SK-N-SH treated with all-trans-retinoic acid at 6 μM for 48 hours (cell line): Measurements from ENCODE around the gene MYD88.

ENCODE experiments used
- ATAC-seq: fragments of 200-7000 bp; cut with Tn5 transposase; 3 replicates; pipeline ENCODE4 v1.9.1; 2020; ENCODE audit warnings: mild to moderate bottlenecking, moderate library complexity
- ARNTL ChIP-seq: fragments of 450-650 bp; formaldehyde crosslinking; IDR thresholded peaks from 2 replicates; pipeline ENCODE4 v1.5.0; 2020; ENCODE audit warnings: low read depth, mild to moderate bottlenecking, moderate library complexity, borderline replicate concordance
- BACH2 ChIP-seq: fragments of 250-450 bp; sonication (Bioruptor Pico); IDR thresholded peaks from 2 replicates; pipeline ENCODE4 v1.9.0; 2021; ENCODE audit warnings: mild to moderate bottlenecking, borderline replicate concordance
- CSDC2 ChIP-seq: fragments of 250-450 bp; sonication (Bioruptor Pico); IDR thresholded peaks from 2 replicates; pipeline ENCODE4 v1.5.0; 2020; ENCODE audit warnings: mild to moderate bottlenecking, moderate library complexity
- ESRRG ChIP-seq: fragments of 250-450 bp; sonication (Bioruptor Pico); IDR thresholded peaks from 2 replicates; pipeline ENCODE4 v1.6.1; 2021; ENCODE audit warnings: mild to moderate bottlenecking
- GLIS3 ChIP-seq: fragments of 250-450 bp; sonication (Bioruptor Pico); IDR thresholded peaks from 2 replicates; pipeline ENCODE4 v1.5.0; 2020; ENCODE audit warnings: mild to moderate bottlenecking, moderate library complexity
- ISL1 ChIP-seq: fragments of 250-450 bp; sonication (Bioruptor Pico); IDR thresholded peaks from 2 replicates; pipeline ENCODE4 v2.1.2; 2022; ENCODE audit warnings: mild to moderate bottlenecking, moderate library complexity
- OSR1 ChIP-seq: fragments of 250-450 bp; sonication (Bioruptor Pico); IDR thresholded peaks from 2 replicates; pipeline ENCODE4 v1.8.0; 2022; ENCODE audit warnings: moderate library complexity, mild to moderate bottlenecking, inconsistent platforms
- PPARA ChIP-seq: fragments of 250-450 bp; sonication (Bioruptor Pico); IDR thresholded peaks from 2 replicates; pipeline ENCODE4 v1.5.0; 2020; ENCODE audit warnings: mild to moderate bottlenecking, borderline replicate concordance
- RARB ChIP-seq: fragments of 250-450 bp; sonication (Bioruptor Pico); IDR thresholded peaks from 2 replicates; pipeline ENCODE4 v1.8.0; 2021; ENCODE audit warnings: mild to moderate bottlenecking, moderate library complexity
- SNAI2 ChIP-seq: fragments of 250-450 bp; sonication (Bioruptor Pico); IDR thresholded peaks from 2 replicates; pipeline ENCODE4 v1.5.0; 2020; ENCODE audit warnings: mild to moderate bottlenecking, moderate library complexity
- TOX ChIP-seq: fragments of 250-450 bp; sonication (Bioruptor Pico); IDR thresholded peaks from 2 replicates; pipeline ENCODE4 v1.8.0; 2021; ENCODE audit warnings: mild to moderate bottlenecking, moderate library complexity, borderline replicate concordance
- ZC3H10 ChIP-seq: fragments of 250-450 bp; sonication (Bioruptor Pico); IDR thresholded peaks from 2 replicates; pipeline ENCODE4 v1.5.1; 2021; ENCODE audit warnings: mild to moderate bottlenecking, moderate library complexity
- ZFP3 ChIP-seq: fragments of 250-450 bp; sonication (Bioruptor Pico); IDR thresholded peaks from 2 replicates; pipeline ENCODE4 v1.5.0; 2020; ENCODE audit warnings: mild to moderate bottlenecking, moderate library complexity
- ZFP30 ChIP-seq: fragments of 450-650 bp; formaldehyde crosslinking; IDR thresholded peaks from 2 replicates; pipeline ENCODE4 v1.5.0; 2022; ENCODE audit warnings: mild to moderate bottlenecking, moderate library complexity
- ZNF70 ChIP-seq: fragments of 450-650 bp; formaldehyde crosslinking; IDR thresholded peaks from 2 replicates; pipeline ENCODE4 v1.5.0; 2020; ENCODE audit warnings: mild to moderate bottlenecking, moderate library complexity
- ZNF8 ChIP-seq: fragments of 450-650 bp; formaldehyde crosslinking; IDR thresholded peaks from 2 replicates; pipeline ENCODE4 v1.5.0; 2020; ENCODE audit warnings: mild to moderate bottlenecking, moderate library complexity
- TF ChIP-seq, protein P1 (sequence below): fragments of 250-450 bp; sonication (Bioruptor Pico); IDR thresholded peaks from 2 replicates; pipeline ENCODE4 v1.8.0; 2020; ENCODE audit warnings: mild to moderate bottlenecking, moderate library complexity, borderline replicate concordance
- TF ChIP-seq, protein P2 (sequence below): fragments of 250-450 bp; sonication (Bioruptor Pico); IDR thresholded peaks from 2 replicates; pipeline ENCODE4 v1.5.1; 2021; ENCODE audit warnings: mild to moderate bottlenecking, moderate library complexity
- TF ChIP-seq, protein P3 (sequence below): fragments of 250-450 bp; sonication (Bioruptor Pico); IDR thresholded peaks from 2 replicates; pipeline ENCODE4 v1.5.1; 2020; ENCODE audit warnings: low read depth, mild to moderate bottlenecking, moderate library complexity
- TF ChIP-seq, protein P4 (sequence below): fragments of 250-450 bp; sonication (Bioruptor Pico); IDR thresholded peaks from 2 replicates; pipeline ENCODE4 v1.8.0; 2021; ENCODE audit warnings: low read depth, mild to moderate bottlenecking, moderate library complexity, borderline replicate concordance
- TF ChIP-seq, protein P5 (sequence below): fragments of 250-450 bp; sonication (Bioruptor Pico); IDR thresholded peaks from 2 replicates; pipeline ENCODE4 v1.5.0; 2020; ENCODE audit warnings: mild to moderate bottlenecking, moderate library complexity

Gene MYD88

DNA sequence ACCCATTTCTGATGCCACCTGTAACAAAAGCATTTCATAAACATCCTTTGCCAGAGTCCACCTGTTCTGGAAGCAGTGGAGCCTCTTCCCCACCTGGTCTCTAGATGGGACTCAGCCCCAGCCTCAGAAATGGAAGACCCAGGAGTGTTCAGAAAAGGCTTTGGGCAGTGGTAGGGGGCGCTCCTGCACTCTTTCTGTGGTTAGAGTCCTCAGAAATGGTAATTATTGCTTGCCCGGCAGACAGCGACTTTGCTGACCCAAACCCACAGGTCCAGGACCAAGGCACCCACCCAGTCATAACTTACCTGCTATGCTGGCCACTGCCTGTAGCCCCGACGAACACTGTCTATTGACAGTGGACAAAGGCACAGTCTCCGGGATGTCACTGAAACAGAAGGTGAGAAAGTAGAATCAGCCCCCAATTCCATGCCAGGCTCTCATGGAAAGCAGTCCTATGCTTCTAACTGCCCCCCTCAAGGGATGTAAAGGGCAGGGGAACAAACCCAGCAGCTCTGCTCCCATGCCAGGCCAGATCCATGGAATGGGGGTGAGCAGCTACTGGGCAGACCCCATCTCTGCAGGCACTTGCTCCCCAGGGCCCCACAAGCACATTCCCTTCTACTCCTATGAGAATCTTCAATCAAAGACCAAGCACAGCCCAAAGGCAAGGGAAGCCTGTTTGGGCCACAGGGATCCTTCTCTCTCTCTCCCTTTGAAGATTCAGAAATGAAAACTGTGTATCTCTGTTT lies 6.7 kb upstream of the MYD88 start:
- TF ChIP-seq ZFP30 (CRISPR knock-in tag), result no peak
- TF ChIP-seq, protein P1, sequence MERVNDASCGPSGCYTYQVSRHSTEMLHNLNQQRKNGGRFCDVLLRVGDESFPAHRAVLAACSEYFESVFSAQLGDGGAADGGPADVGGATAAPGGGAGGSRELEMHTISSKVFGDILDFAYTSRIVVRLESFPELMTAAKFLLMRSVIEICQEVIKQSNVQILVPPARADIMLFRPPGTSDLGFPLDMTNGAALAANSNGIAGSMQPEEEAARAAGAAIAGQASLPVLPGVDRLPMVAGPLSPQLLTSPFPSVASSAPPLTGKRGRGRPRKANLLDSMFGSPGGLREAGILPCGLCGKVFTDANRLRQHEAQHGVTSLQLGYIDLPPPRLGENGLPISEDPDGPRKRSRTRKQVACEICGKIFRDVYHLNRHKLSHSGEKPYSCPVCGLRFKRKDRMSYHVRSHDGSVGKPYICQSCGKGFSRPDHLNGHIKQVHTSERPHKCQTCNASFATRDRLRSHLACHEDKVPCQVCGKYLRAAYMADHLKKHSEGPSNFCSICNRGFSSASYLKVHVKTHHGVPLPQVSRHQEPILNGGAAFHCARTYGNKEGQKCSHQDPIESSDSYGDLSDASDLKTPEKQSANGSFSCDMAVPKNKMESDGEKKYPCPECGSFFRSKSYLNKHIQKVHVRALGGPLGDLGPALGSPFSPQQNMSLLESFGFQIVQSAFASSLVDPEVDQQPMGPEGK (CRISPR knock-in tag), result no peak
- TF ChIP-seq, protein P2, sequence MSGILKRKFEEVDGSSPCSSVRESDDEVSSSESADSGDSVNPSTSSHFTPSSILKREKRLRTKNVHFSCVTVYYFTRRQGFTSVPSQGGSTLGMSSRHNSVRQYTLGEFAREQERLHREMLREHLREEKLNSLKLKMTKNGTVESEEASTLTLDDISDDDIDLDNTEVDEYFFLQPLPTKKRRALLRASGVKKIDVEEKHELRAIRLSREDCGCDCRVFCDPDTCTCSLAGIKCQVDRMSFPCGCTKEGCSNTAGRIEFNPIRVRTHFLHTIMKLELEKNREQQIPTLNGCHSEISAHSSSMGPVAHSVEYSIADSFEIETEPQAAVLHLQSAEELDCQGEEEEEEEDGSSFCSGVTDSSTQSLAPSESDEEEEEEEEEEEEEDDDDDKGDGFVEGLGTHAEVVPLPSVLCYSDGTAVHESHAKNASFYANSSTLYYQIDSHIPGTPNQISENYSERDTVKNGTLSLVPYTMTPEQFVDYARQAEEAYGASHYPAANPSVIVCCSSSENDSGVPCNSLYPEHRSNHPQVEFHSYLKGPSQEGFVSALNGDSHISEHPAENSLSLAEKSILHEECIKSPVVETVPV (CRISPR knock-in tag), result no peak
- no peak for TF ChIP-seq SNAI2 (CRISPR knock-in tag)
- no peak for TF ChIP-seq ZFP3
- no peak for TF ChIP-seq ARNTL (CRISPR knock-in tag)
- TF ChIP-seq, protein P3, sequence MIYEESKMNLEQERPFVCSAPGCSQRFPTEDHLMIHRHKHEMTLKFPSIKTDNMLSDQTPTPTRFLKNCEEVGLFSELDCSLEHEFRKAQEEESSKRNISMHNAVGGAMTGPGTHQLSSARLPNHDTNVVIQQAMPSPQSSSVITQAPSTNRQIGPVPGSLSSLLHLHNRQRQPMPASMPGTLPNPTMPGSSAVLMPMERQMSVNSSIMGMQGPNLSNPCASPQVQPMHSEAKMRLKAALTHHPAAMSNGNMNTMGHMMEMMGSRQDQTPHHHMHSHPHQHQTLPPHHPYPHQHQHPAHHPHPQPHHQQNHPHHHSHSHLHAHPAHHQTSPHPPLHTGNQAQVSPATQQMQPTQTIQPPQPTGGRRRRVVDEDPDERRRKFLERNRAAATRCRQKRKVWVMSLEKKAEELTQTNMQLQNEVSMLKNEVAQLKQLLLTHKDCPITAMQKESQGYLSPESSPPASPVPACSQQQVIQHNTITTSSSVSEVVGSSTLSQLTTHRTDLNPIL, result no peak
- TF ChIP-seq TOX (CRISPR knock-in tag), result no peak
- TF ChIP-seq, protein P4, sequence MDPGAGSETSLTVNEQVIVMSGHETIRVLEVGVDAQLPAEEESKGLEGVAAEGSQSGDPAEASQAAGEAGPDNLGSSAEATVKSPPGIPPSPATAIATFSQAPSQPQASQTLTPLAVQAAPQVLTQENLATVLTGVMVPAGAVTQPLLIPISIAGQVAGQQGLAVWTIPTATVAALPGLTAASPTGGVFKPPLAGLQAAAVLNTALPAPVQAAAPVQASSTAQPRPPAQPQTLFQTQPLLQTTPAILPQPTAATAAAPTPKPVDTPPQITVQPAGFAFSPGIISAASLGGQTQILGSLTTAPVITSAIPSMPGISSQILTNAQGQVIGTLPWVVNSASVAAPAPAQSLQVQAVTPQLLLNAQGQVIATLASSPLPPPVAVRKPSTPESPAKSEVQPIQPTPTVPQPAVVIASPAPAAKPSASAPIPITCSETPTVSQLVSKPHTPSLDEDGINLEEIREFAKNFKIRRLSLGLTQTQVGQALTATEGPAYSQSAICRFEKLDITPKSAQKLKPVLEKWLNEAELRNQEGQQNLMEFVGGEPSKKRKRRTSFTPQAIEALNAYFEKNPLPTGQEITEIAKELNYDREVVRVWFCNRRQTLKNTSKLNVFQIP (CRISPR knock-in tag), result no peak
- no peak for TF ChIP-seq ESRRG (CRISPR knock-in tag)
- no peak for TF ChIP-seq GLIS3 (CRISPR knock-in tag)
- TF ChIP-seq CSDC2 (CRISPR knock-in tag), result no peak
- no peak for TF ChIP-seq RARB
- no peak for TF ChIP-seq BACH2
- TF ChIP-seq ZNF8 (CRISPR knock-in tag), result no peak
- TF ChIP-seq ZNF70, result no peak
- no peak for TF ChIP-seq ISL1
- TF ChIP-seq, protein P5, sequence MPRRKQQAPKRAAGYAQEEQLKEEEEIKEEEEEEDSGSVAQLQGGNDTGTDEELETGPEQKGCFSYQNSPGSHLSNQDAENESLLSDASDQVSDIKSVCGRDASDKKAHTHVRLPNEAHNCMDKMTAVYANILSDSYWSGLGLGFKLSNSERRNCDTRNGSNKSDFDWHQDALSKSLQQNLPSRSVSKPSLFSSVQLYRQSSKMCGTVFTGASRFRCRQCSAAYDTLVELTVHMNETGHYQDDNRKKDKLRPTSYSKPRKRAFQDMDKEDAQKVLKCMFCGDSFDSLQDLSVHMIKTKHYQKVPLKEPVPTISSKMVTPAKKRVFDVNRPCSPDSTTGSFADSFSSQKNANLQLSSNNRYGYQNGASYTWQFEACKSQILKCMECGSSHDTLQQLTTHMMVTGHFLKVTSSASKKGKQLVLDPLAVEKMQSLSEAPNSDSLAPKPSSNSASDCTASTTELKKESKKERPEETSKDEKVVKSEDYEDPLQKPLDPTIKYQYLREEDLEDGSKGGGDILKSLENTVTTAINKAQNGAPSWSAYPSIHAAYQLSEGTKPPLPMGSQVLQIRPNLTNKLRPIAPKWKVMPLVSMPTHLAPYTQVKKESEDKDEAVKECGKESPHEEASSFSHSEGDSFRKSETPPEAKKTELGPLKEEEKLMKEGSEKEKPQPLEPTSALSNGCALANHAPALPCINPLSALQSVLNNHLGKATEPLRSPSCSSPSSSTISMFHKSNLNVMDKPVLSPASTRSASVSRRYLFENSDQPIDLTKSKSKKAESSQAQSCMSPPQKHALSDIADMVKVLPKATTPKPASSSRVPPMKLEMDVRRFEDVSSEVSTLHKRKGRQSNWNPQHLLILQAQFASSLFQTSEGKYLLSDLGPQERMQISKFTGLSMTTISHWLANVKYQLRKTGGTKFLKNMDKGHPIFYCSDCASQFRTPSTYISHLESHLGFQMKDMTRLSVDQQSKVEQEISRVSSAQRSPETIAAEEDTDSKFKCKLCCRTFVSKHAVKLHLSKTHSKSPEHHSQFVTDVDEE (CRISPR knock-in tag), result no peak
- peak; percentile 78 for ATAC-seq

DNA sequence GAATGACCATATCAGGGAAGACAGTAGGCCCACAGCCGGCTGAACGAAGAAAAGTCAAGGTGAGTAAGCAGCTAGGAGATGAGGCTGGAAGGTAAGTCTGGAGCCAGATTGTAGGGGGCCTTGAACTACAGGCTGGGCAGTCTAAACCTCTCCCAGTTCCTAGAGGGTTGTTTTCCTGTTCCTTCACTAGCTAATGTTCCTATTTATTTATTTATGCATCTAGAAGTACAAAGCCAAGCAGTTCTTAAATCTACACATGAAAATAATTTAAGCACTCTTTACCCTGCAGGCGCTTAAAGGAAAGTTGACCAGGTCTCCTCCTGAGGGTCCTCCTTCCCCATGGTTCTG lies 5.3 kb upstream of the MYD88 start:
- no peak for TF ChIP-seq ZFP30 (CRISPR knock-in tag)
- TF ChIP-seq, all 23 proteins: peak for 0
- no peak for ATAC-seq

DNA sequence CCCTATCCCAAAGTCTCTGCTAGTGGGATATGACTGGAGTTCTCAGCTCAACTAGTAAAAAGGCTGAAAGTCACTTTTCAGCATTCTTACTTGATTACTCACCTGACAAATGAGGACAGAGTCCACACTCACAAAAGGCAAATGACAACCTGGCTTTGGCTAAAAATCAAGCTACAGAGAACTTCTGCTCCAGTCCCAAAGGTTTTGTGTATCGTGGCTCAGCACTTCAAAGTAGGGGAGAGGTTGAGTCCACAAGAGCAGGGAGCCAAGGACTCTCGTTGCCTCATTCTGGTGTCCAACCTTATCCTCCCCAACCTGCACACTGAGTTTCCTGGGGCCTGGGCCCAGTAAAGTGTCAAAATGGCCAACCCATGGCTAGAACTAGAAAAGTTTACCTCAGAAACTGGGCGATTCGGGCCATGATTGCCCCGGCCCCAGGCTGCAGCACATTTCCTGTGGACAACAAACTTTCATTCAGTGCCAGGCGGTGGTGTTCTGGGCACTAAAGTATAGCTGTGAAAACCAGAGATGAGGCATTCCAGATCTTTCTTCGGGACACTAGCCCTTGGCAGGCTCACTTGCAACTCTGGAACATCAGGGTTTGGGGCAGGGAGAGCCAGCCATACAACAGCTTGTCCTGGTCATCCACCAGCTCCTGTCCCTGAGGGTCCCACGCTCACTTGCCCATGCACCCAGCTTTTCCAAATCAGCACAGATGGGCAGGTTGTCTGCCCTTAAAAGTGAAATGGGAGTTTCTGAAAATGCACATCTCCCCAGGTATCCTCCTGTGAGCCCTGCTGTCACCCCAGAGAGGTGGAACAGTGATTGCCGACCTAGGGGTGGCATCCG lies 4.7 kb upstream of the MYD88 start:
- TF ChIP-seq, protein P1 (CRISPR knock-in tag), result no peak
- TF ChIP-seq OSR1 (CRISPR knock-in tag), result no peak
- TF ChIP-seq, protein P3, result no peak
- TF ChIP-seq PPARA, result no peak
- no peak for TF ChIP-seq ZFP3
- no peak for TF ChIP-seq ARNTL (CRISPR knock-in tag)
- no peak for TF ChIP-seq RARB
- no peak for TF ChIP-seq GLIS3 (CRISPR knock-in tag)
- no peak for TF ChIP-seq CSDC2 (CRISPR knock-in tag)
- TF ChIP-seq ISL1, result no peak
- no peak for TF ChIP-seq ZFP30 (CRISPR knock-in tag)
- TF ChIP-seq ZC3H10 (CRISPR knock-in tag), result no peak
- TF ChIP-seq, protein P4 (CRISPR knock-in tag), result no peak
- no peak for TF ChIP-seq ZNF8 (CRISPR knock-in tag)
- no peak for TF ChIP-seq TOX (CRISPR knock-in tag)
- ATAC-seq, result no peak
